Measurements from ENCODE around the gene TMEM107. TPM values are rescaled to one million over a fixed set of nuclear protein-coding genes. Genes with fewer than 3 reads are reported as not detected.

Gene TMEM107
- total and polyA plus RNA-seq, 10 of the 15 experiments (the other 5 are each of a cell fraction or from before 2014, with no cell fraction given), result 7.9 to 38.7 (median 22.9) TPM

- no TSS peak for BruUV-seq (replicated peaks)
- peaks cover 0 to 5% of the 10 kb centered on the region in 2 experiments; a peak in 1 of 4 replicates for H3K36me3 ChIP-seq (ENCODE audit: control insufficient read depth in 2 of 2, insufficient read depth in 2 of 2, low read length in 1 of 2)
- intact Hi-C loops (cut with micrococcal nuclease; ENCODE audit: unreplicated experiment) (loop anchor here (5.0 kb wide), 1 partner anchor 100 kb away; no protein-coding TSS in a partner anchor), in situ Hi-C loops (cut with MboI) (no loop called here)
- peaks cover 24% of the 10 kb centered on the region for H3K79me2 ChIP-seq (ENCODE audit: control insufficient read depth, insufficient read depth, low read length)
- peak within 1 kb of the TSS; percentile 95 for H3K4me3 ChIP-seq
- H3K9me3 ChIP-seq (replicated peaks; ENCODE audit: control insufficient read depth, insufficient read depth, low read length), result no peaks in the 10 kb centered on the region
- WGBS (ENCODE audit: insufficient coverage, insufficient replicate concordance, low lambda C conversion rate, missing lambda C conversion rate), result 1% methylated on average over 44 of the region's 75 CpGs
- H4K20me1 ChIP-seq (ENCODE audit: control insufficient read depth, insufficient read depth), result no peaks in the 10 kb centered on the region
- H3K27ac ChIP-seq (ENCODE audit: control insufficient read depth, insufficient read depth), result peak within 1 kb of the TSS; percentile 87
- H3K4me1 ChIP-seq (ENCODE audit: control insufficient read depth, insufficient read depth, low read length), result peaks cover 33% of the 10 kb centered on the region
- H3K27me3 ChIP-seq (replicated peaks in 1 of 2; ENCODE audit: control insufficient read depth in 2 of 2, insufficient read depth in 2 of 2, low read length in 1 of 2), result no peaks in the 10 kb centered on the region
- CTCF ChIA-PET, result interaction anchor here (2.3 kb wide), 1 partner anchor 24 kb away, joined by 11 read pairs; no protein-coding TSS in a partner anchor
- POLR2A ChIA-PET, result interaction anchor here (0.6 to 2.6 kb wide), 3 partner anchors 11 to 72 kb away, joined by 3 to 12 read pairs (median 3); partner anchors contain the start of gene AURKB
- peak within 1 kb of the TSS; percentile 91 for H3K9ac ChIP-seq (ENCODE audit: control insufficient read depth, insufficient read depth, low read length)
- DNase-seq (ENCODE audit: low read depth, low spot score) (no peak), ATAC-seq (peak; percentile 69), FAIRE-seq (no peak)
- peak within 1 kb of the TSS; percentile 100 for H3K4me2 ChIP-seq (ENCODE audit: control insufficient read depth, insufficient read depth)
- RAD21 ChIA-PET (ENCODE audit: unreplicated experiment), result interaction anchor here (2.2 kb wide), 1 partner anchor 43 kb away, joined by 9 read pairs; no protein-coding TSS in a partner anchor
- peak within 1 kb of the TSS; percentile 94 for H2AFZ ChIP-seq (ENCODE audit: control insufficient read depth, low read depth, low read length)
- SMC1A ChIA-PET (ENCODE audit: uncharacterized antibody, unreplicated experiment), result interaction anchor here (0.7 to 2.7 kb wide), 2 partner anchors 25 to 43 kb away, joined by 3 to 11 read pairs; no protein-coding TSS in a partner anchor
- no peak for TF ChIP-seq TARDBP (IDR thresholded peaks at IDR 0.05; ENCODE audit: borderline replicate concordance)
- TF ChIP-seq REST (IDR thresholded peaks at IDR 0.05; ENCODE audit: low read depth, low read length), result no peak
- TF ChIP-seq NFYA (IDR thresholded peaks at IDR 0.05; ENCODE audit: borderline replicate concordance, low read depth, low read length), result no peak
- TF ChIP-seq BRCA1 (IDR thresholded peaks at IDR 0.05; ENCODE audit: low read depth, low read length), result no peak
- peak; percentile 67 for TF ChIP-seq ZNF24 (IDR thresholded peaks at IDR 0.05)
- peak; percentile 77 for TF ChIP-seq GATAD2B (conservative IDR thresholded peaks at IDR 0.05; ENCODE audit: low read depth)
- peak; percentile 60; the same call in 1 of the 2 replicates for TF ChIP-seq ZSCAN29 (IDR thresholded peaks at IDR 0.05)
- TF ChIP-seq RELB (IDR thresholded peaks at IDR 0.05; ENCODE audit: low read depth), result no peak
- no peak for TF ChIP-seq HDGF (IDR thresholded peaks at IDR 0.05)
- no peak for TF ChIP-seq PRDM15 (CRISPR knock-in tag; IDR thresholded peaks at IDR 0.05)
These were observed 13.8 kb downstream of the TMEM107 start, which contains the start of gene VAMP2 for GRCh38 chr17:8162233-8162996. TSS of gene VAMP2 (minus strand) at chr17:8162948. CDS start at chr17:8162879, 69 bp downstream.
